AG04449 (cell line): ENCODE data around the gene WDR48.

Experiments
- CTCF ChIA-PET: fragments of 350-600 bp; formaldehyde crosslinking; extraction: SDS; loops from one replicate; lab custom pipeline; 2021; ENCODE audit warnings: antibody characterized with exemption; lab: Yijun Ruan, JAX
- POLR2A ChIA-PET: fragments of 400-600, 350-600 bp; formaldehyde crosslinking; extraction: SDS; loops from one replicate; lab custom pipeline; 2020; ENCODE audit warnings: antibody characterized with exemption, inconsistent platforms; lab: Yijun Ruan, JAX
- DNase-seq: peaks from one replicate; pipeline ENCODE4 v3.0.0-alpha.2; 2010; ENCODE audit warnings: low read depth, low spot score
- H3K4me3 ChIP-seq: 2 replicates; pipeline ENCODE4 v1.5.1; 2011; ENCODE audit warnings: low read depth, mild to moderate bottlenecking, control low read depth, low read length
- TF ChIP-seq, protein P1 (sequence below): IDR thresholded peaks from one replicate; pipeline ENCODE4 v1.5.1; 2011; ENCODE audit warnings: mild to moderate bottlenecking, moderate library complexity, low read length, control low read depth, inconsistent platforms; ENCODE audit not compliant: insufficient read depth; ENCODE audit errors: missing control alignments

The WDR48 gene

DNA sequence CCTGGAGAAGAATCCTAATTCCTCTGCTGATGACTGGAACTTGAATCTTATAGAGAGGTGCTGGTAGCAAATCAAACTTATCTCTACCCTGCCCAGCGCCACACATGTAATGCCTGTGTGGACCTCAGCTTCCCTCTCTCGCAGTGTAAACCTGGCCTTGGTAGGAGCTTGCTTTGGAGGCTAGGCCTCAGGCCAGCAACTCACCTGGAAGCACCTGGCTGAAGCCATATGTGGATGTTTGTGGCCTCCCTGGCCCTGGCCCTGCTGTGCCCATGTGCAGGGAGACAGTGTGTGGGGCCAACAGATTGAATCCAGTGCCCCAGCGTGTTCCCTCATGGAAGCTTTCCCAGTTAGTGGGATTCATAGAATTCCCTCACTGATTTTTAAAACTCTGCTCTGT lies 64.1 kb downstream of the WDR48 start:
- ChIA-PET CTCF (interaction anchor here (0.6 to 3.9 kb wide), 7 partner anchors 8 to 264 kb away, joined by 3 to 30 read pairs (median 5); partner anchors contain the start of genes GORASP1 and TTC21A), POLR2A (no interaction called here)
- H3K4me3 ChIP-seq: no peak overlapping the region
- TF ChIP-seq, protein P1, sequence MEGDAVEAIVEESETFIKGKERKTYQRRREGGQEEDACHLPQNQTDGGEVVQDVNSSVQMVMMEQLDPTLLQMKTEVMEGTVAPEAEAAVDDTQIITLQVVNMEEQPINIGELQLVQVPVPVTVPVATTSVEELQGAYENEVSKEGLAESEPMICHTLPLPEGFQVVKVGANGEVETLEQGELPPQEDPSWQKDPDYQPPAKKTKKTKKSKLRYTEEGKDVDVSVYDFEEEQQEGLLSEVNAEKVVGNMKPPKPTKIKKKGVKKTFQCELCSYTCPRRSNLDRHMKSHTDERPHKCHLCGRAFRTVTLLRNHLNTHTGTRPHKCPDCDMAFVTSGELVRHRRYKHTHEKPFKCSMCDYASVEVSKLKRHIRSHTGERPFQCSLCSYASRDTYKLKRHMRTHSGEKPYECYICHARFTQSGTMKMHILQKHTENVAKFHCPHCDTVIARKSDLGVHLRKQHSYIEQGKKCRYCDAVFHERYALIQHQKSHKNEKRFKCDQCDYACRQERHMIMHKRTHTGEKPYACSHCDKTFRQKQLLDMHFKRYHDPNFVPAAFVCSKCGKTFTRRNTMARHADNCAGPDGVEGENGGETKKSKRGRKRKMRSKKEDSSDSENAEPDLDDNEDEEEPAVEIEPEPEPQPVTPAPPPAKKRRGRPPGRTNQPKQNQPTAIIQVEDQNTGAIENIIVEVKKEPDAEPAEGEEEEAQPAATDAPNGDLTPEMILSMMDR: no peak
- no peak for DNase-seq

- H3K4me3 ChIP-seq: no peak overlapping the region
- POLR2A ChIA-PET: no interaction called here
- DNase-seq: no peak
- TF ChIP-seq, protein P1: no peak
- CTCF ChIA-PET: interaction anchor here (0.9 to 3.9 kb wide), 6 partner anchors 9 to 174 kb away, joined by 3 to 30 read pairs (median 8); no protein-coding TSS in a partner anchor
These were observed 66.3 kb downstream of the WDR48 start for GRCh38 chr3:39118079-39118478.

DNA sequence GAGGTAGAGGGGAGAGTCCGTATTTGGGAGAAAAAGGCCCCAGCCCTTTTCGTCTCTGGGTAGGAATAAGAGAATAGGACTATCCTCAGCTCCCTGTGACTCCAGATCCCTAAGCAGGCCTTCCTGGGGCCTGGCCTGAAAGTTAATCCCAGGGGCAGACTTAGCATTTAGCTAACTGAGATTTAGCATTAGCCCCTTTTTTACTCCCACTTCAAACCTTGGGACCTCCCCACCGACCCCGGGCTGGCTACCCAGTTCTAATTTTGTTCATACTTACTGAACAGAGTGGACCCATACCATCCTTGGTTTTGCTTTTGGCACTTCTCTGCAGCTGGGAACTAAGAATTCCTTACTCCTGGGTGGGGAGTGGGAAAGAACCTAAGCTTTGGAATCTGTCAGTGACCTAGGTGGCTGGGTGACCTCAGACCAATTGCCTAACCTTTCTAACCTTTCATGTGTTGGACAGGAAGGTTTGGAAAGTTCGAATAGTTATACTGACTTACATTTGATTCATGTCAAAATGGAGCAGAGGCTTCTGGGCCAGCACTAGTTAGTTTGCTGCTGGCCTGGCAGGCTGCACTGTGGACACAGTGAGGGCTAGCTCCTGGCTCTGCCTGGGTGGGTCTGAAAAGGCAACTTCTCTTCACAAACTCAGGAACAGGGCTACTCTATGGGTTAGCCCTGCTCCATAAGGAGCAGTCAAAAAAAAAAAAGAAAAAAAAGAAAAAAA lies 67.3 kb downstream of the WDR48 start:
- no peak overlapping the region for H3K4me3 ChIP-seq
- ChIA-PET POLR2A (no interaction called here), CTCF (interaction anchor here (1.4 to 3.9 kb wide), 7 partner anchors 7 to 173 kb away, joined by 4 to 30 read pairs (median 9); no protein-coding TSS in a partner anchor)
- DNase-seq: no peak
- TF ChIP-seq, protein P1: no peak

DNA sequence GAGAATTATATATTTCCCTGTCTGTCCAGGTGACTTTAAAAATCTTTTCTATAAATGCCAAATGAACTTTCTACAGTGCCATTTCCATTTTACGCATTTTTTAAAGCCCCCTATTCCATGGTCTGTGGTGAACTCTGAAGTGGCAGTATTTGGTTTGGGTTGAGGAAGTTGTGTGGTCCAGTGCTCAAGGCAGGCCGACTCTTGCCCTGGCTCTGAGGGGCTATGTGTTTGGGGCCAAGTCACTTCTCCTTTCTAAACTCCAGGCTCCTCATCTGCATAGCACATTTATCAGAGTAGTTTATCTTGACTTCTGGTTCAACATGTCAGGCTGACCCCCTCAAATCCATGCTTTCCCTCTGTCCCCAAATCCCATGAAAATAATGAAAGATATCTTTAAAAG lies 69.8 kb downstream of the WDR48 start:
- POLR2A ChIA-PET: no interaction called here
- DNase-seq: no peak
- CTCF ChIA-PET: interaction anchor here (0.8 to 15.6 kb wide), 3 partner anchors 17 to 170 kb away, joined by 3 to 545 read pairs (median 115); partner anchors contain the start of gene XIRP1
- TF ChIP-seq, protein P1: no peak
- H3K4me3 ChIP-seq: no peak overlapping the region

DNA sequence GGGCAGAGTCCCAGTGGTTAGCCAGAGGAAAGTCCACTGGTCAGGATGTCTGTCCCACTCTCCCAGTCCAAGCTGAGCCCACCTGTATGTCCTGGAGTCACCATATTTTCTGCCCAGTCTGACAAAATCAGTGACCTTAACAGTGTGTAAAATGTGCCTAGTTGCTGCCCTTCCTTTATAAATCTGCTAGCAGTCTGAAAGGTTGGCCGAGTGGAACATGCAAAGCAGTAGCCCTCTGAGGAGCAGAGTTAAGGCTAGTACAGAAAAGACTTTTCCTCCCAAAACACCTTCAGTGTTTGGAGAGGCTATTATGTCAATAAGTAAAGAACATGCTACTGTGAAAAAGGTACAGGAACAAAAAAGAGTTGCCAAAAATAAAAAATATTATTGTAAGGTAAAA lies 71.0 kb downstream of the WDR48 start:
- no peak for DNase-seq
- ChIA-PET POLR2A (no interaction called here), CTCF (interaction anchor here (1.9 to 15.6 kb wide), 3 partner anchors 15 to 168 kb away, joined by 4 to 545 read pairs (median 115); partner anchors contain the start of genes GORASP1, TTC21A and XIRP1)
- H3K4me3 ChIP-seq: no peak overlapping the region
- TF ChIP-seq, protein P1: no peak
